GM12873 (cell line): ENCODE data around the gene COMMD1.

Experiments used
- TF ChIP-seq, protein P1 (sequence below): IDR thresholded peaks from 2 replicates; pipeline ENCODE4 v1.5.1; 2012; ENCODE audit warnings: low read depth, mild to moderate bottlenecking, moderate library complexity, low read length, control low read depth; ENCODE audit not compliant: insufficient read depth; ENCODE audit errors: missing control alignments

Gene COMMD1

DNA sequence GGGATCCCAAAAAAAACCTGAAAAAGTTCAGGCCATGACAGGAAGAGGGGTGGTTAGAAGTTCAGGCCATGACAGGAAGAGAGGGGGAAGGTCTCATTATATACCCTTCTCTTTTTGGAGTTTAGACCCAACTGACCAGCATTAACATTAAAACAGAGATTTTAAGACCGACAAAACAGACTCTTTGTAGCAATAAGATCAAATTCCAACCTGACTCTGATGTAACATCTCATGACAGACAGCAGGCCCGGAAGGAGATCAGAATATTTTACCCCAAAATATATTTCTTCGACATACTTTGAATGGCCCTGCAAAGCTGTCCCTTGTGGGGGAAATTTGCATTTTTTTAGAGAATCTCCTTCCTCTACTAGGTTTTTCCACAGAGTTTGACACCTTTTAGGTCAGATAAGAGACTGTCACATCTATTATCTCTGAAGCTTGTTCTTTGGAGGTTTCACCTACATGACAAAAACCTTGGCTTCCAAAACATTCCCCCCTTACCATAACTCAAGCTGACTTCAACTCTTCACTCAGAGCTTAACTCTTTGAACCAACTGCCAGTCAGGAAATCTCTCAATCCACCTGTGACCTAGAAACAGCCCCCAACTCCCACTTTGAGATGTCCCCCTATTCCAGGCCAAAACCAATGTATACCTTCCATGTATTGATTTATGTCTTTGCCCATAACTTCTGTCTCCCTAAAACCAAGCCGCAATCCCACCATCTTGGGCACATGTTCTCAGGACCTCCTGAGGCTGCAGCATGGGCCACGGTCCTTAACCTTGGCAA is 239.4 kb downstream of the COMMD1 start:
- TF ChIP-seq, protein P1, sequence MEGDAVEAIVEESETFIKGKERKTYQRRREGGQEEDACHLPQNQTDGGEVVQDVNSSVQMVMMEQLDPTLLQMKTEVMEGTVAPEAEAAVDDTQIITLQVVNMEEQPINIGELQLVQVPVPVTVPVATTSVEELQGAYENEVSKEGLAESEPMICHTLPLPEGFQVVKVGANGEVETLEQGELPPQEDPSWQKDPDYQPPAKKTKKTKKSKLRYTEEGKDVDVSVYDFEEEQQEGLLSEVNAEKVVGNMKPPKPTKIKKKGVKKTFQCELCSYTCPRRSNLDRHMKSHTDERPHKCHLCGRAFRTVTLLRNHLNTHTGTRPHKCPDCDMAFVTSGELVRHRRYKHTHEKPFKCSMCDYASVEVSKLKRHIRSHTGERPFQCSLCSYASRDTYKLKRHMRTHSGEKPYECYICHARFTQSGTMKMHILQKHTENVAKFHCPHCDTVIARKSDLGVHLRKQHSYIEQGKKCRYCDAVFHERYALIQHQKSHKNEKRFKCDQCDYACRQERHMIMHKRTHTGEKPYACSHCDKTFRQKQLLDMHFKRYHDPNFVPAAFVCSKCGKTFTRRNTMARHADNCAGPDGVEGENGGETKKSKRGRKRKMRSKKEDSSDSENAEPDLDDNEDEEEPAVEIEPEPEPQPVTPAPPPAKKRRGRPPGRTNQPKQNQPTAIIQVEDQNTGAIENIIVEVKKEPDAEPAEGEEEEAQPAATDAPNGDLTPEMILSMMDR = no peak

DNA sequence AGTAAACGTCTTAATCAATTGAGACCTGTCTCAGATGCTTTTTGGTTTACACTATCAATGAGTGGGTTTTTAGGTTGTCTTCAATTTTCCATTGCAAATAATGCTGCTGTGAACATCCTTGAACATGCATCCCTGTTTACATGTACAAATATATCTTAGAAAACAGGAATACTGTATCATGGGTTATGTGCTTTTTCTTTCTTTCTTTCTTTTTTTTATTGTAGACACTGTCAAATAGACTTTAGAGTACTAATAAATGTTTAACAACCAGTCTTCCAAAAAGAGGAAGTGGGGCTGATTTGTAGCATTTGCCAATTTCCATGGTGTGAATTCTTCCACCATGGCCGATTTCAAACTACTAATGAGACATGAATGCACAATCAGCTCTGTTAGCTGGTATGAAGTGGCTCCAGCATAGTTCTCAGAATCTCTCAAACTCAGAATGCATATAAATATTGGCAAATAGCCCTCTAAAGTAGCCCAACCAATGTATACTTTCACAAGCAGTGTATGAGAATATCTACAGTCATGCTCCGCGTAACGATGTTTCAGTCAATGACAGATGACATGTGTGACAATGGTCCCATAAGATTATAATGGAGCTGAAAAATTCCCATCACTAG is 240.1 kb downstream of the COMMD1 start:
- TF ChIP-seq, protein P1 = no peak

DNA sequence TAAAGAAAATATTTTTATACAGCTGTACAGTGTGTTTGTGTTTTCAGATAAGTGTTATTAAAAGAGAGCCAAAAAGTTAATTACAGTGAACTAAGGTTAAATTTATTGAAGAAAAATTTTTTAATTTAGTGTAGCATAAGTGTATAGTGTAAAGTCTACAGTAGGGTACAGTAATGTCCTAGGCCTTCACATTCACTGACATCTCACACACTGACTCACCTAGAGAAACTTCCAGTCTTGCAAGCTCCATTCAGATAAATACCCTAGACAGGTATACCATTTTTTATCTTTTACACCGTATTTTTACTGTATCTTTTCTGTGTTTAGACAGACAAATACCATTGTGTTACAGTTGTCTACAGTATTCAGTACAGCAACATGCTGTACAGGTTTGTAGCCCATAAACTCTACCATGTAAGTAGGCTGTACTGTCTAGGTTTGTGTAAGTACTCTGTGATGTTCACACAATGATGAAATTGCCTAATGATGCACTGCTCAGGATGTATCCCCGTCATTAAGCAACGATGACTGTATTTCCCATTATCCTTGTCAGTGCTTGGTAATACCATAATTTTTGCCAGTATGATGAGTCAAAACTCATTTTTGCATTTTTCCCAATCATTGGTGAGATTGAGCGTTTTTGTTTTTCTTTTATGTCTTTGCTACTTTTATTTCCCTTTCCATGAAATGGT is 242.3 kb downstream of the COMMD1 start:
- TF ChIP-seq, protein P1 = no peak

DNA sequence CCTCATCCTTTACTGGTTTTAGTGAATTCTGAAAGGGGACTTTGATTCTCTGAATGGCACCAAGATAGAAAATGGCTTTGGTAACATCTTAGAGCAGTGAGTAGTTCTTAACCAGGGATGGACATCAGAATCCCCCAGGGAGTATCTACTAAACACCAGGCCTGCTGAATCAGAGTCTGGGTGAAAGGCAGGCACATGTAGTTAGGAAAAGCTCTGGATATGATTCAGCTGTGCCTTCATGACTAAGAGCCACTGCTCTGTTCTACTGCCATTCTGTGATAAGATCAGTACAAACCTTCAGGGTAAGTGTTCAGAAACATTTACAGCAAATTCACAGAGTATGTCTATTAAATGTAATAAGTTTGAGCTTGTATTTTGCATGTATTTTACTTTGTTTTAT is 244.2 kb downstream of the COMMD1 start:
- TF ChIP-seq, protein P1 = no peak

DNA sequence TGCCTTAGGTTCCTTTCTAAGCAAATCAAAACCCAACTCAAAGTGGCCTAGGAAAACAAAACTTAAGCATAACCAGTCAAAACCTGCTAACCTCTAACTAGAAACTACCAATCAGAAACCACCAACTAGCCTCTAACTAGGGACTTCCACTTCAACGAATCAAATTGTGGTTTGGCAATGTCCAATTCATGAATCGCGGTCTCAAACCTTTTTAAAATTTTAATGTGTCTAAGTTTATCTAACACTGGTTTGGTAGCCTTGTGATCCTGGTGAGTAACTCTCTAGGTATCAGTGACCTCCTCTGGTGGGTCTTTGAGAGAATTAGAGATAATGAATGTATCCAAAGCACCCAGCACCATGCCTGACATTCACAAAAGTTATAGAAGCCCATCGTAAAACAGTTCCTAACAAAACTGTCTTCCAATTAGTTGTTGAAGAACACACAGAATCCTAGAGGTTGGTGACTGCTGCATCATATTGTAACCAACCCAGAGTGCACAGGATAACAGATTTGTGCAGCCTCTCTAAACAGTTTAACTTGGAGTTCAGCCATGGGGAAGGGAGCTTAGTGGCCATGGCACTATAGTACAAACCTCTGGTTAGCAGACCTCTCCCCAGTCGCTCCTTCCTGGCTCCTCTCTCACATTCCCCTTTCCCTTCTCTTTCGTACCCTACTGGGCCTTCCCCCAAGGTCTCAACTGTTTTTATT is 245.3 kb downstream of the COMMD1 start:
- TF ChIP-seq, protein P1 = no peak

DNA sequence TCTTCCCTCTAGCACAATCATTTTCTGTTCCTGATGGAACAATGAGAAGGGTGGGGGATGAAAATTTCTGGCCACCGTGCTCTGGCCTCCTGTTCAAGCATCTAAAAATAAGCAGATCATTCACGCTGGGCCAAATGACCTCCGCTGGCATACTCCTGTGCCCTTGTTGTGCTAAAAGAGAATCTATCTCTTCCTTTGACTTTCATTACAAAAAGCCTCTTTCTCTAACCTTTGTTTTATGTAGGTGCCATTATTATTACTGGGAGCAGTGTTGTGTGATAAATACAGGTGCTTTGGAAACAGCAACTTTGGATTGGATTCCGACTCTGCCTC is 245.8 kb downstream of the COMMD1 start:
- TF ChIP-seq, protein P1 = no peak

DNA sequence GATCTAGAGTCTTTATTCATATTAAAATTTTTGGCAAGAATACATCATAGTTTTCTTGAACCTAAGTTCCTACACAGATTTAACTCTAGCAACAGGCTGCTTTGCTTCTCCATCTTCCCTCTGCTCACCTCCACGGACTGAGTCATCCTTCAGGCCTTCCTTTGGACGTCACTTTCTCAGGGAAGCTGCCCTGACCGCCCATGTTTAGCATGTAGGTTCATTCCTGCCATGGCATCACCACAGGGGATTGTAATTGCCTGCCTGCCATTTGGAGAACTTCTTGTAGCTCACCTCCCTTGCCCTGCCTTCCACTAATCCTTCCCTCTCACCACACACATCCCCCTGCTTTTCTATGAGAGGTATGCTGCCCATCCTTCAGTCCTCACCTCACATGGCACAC is 246.5 kb downstream of the COMMD1 start:
- TF ChIP-seq, protein P1 = no peak
